ENCODE results near the gene CLPTM1L.

The CLPTM1L gene

GRCh38 chr5:1338196-1338490, 6.8 kb downstream of the CLPTM1L start:
- Histone ChIP-seq H3K18ac (ENCODE audit: low read depth in 1 of 2, low read length in 2 of 2) (no peak overlapping the region), H2AFZ (ENCODE audit: low read depth, low read length) (no peak overlapping the region), H3K9ac (ENCODE audit: low read length) (no peak overlapping the region), H2BK12ac (ENCODE audit: low read length in 2 of 2) (no peak overlapping the region), H4K8ac (ENCODE audit: low read length) (no peak overlapping the region), H2BK5ac (ENCODE audit: low read depth, low read length, poor library complexity, severe bottlenecking) (no peak overlapping the region), H3K4me3 (ENCODE audit: insufficient read depth in 1 of 2, low read depth in 1 of 2, low read length in 2 of 2) (no peak overlapping the region), H3K27me3 (ENCODE audit: control insufficient read depth in 1 of 2, insufficient read depth in 1 of 2, low read length in 2 of 2) (no peaks in the 10 kb centered on the region), H3K4me1 (ENCODE audit: control insufficient read depth, insufficient read depth, low read depth, low read length) (peaks cover 10% of the 10 kb centered on the region), H3K23ac (ENCODE audit: low read length in 2 of 2) (no peak overlapping the region), H4K91ac (ENCODE audit: low read length) (no peak overlapping the region), H2BK120ac (ENCODE audit: low read depth, low read length) (no peak overlapping the region), H3K36me3 (ENCODE audit: control insufficient read depth in 1 of 2, insufficient read depth in 2 of 2, low read depth in 1 of 2, low read length in 2 of 2) (peaks cover 88% of the 10 kb centered on the region in 2 experiments), H3K14ac (ENCODE audit: low read length in 2 of 2) (no peak overlapping the region), H2BK15ac (ENCODE audit: low read depth, poor library complexity, severe bottlenecking) (no peak overlapping the region), H3K9me3 (ENCODE audit: control insufficient read depth, low read length) (no peaks in the 10 kb centered on the region), H3K27ac (ENCODE audit: low read length, poor library complexity, severe bottlenecking) (no peak overlapping the region), H2AK5ac (ENCODE audit: low read length, severe bottlenecking) (no peak overlapping the region), H3K79me1 (replicated peaks; ENCODE audit: low read length, poor library complexity, severe bottlenecking) (peaks cover 68% of the 10 kb centered on the region), H3K4me2 (ENCODE audit: low read length, poor library complexity, severe bottlenecking) (no peak overlapping the region), H3K4ac (ENCODE audit: low read depth in 1 of 2, low read length in 2 of 2) (no peak overlapping the region)
- WGBS = 89% methylated on average over 10 of the region's 12 CpGs
- DNase-seq = no peak

GRCh38 chr5:1337489-1338195, 7.3 kb downstream of the CLPTM1L start:
- Histone ChIP-seq H3K9me3 (ENCODE audit: control insufficient read depth, low read length) (no peaks in the 10 kb centered on the region), H4K91ac (ENCODE audit: low read length) (no peak overlapping the region), H3K79me1 (replicated peaks; ENCODE audit: low read length, poor library complexity, severe bottlenecking) (peaks cover 67% of the 10 kb centered on the region), H3K4ac (ENCODE audit: low read depth in 1 of 2, low read length in 2 of 2) (no peak overlapping the region), H4K8ac (ENCODE audit: low read length) (no peak overlapping the region), H3K9ac (ENCODE audit: low read length) (no peak overlapping the region), H2BK15ac (ENCODE audit: low read depth, poor library complexity, severe bottlenecking) (no peak overlapping the region), H3K18ac (ENCODE audit: low read depth in 1 of 2, low read length in 2 of 2) (no peak overlapping the region), H3K23ac (ENCODE audit: low read length in 2 of 2) (no peak overlapping the region), H3K4me3 (ENCODE audit: insufficient read depth in 1 of 2, low read depth in 1 of 2, low read length in 2 of 2) (no peak overlapping the region), H2AFZ (ENCODE audit: low read depth, low read length) (no peak overlapping the region), H3K36me3 (ENCODE audit: control insufficient read depth in 1 of 2, insufficient read depth in 2 of 2, low read depth in 1 of 2, low read length in 2 of 2) (peaks cover 86 to 89% of the 10 kb centered on the region in 2 experiments), H3K14ac (ENCODE audit: low read length in 2 of 2) (no peak overlapping the region), H3K27ac (ENCODE audit: low read length, poor library complexity, severe bottlenecking) (no peak overlapping the region), H2BK5ac (ENCODE audit: low read depth, low read length, poor library complexity, severe bottlenecking) (no peak overlapping the region), H3K4me1 (ENCODE audit: control insufficient read depth, insufficient read depth, low read depth, low read length) (peaks cover 9% of the 10 kb centered on the region), H3K27me3 (ENCODE audit: control insufficient read depth in 1 of 2, insufficient read depth in 1 of 2, low read length in 2 of 2) (no peaks in the 10 kb centered on the region), H3K4me2 (ENCODE audit: low read length, poor library complexity, severe bottlenecking) (no peak overlapping the region), H2AK5ac (ENCODE audit: low read length, severe bottlenecking) (no peak overlapping the region), H2BK12ac (ENCODE audit: low read length in 2 of 2) (no peak overlapping the region), H2BK120ac (ENCODE audit: low read depth, low read length) (no peak overlapping the region)
- 97% methylated on average over 22 of the region's 22 CpGs for WGBS
- DNase-seq = no peak

GRCh38 chr5:1336749-1337488, 8.0 kb downstream of the CLPTM1L start:
- no peak overlapping the region for H3K27ac ChIP-seq (ENCODE audit: low read length, poor library complexity, severe bottlenecking)
- H3K23ac ChIP-seq (ENCODE audit: low read length in 2 of 2) = no peak overlapping the region
- H2BK120ac ChIP-seq (ENCODE audit: low read depth, low read length) = no peak overlapping the region
- H2BK12ac ChIP-seq (ENCODE audit: low read length in 2 of 2) = no peak overlapping the region
- no peak overlapping the region for H4K8ac ChIP-seq (ENCODE audit: low read length)
- H3K4me2 ChIP-seq (ENCODE audit: low read length, poor library complexity, severe bottlenecking) = no peak overlapping the region
- DNase-seq = no peak
- no peak overlapping the region for H3K9ac ChIP-seq (ENCODE audit: low read length)
- no peak overlapping the region for H2BK15ac ChIP-seq (ENCODE audit: low read depth, poor library complexity, severe bottlenecking)
- no peaks in the 10 kb centered on the region for H3K9me3 ChIP-seq (ENCODE audit: control insufficient read depth, low read length)
- no peak overlapping the region for H3K14ac ChIP-seq (ENCODE audit: low read length in 2 of 2)
- H3K4me3 ChIP-seq (ENCODE audit: insufficient read depth in 1 of 2, low read depth in 1 of 2, low read length in 2 of 2) = no peak overlapping the region
- no peak overlapping the region for H2BK5ac ChIP-seq (ENCODE audit: low read depth, low read length, poor library complexity, severe bottlenecking)
- no peak overlapping the region for H3K4ac ChIP-seq (ENCODE audit: low read depth in 1 of 2, low read length in 2 of 2)
- no peak overlapping the region for H2AFZ ChIP-seq (ENCODE audit: low read depth, low read length)
- no peak overlapping the region for H3K18ac ChIP-seq (ENCODE audit: low read depth in 1 of 2, low read length in 2 of 2)
- H2AK5ac ChIP-seq (ENCODE audit: low read length, severe bottlenecking) = no peak overlapping the region
- H3K4me1 ChIP-seq (ENCODE audit: control insufficient read depth, insufficient read depth, low read depth, low read length) = peaks cover 5% of the 10 kb centered on the region
- 79% methylated on average over 18 of the region's 22 CpGs for WGBS
- no peak overlapping the region for H4K91ac ChIP-seq (ENCODE audit: low read length)
- H3K27me3 ChIP-seq (ENCODE audit: control insufficient read depth in 1 of 2, insufficient read depth in 1 of 2, low read length in 2 of 2) = no peaks in the 10 kb centered on the region
- H3K36me3 ChIP-seq (ENCODE audit: control insufficient read depth in 1 of 2, insufficient read depth in 2 of 2, low read depth in 1 of 2, low read length in 2 of 2) = peaks cover 85 to 90% of the 10 kb centered on the region in 2 experiments
- H3K79me1 ChIP-seq (replicated peaks; ENCODE audit: low read length, poor library complexity, severe bottlenecking) = peaks cover 59% of the 10 kb centered on the region

- no peak overlapping the region for H3K18ac ChIP-seq (ENCODE audit: low read depth in 1 of 2, low read length in 2 of 2)
- no peak overlapping the region for H3K4ac ChIP-seq (ENCODE audit: low read depth in 1 of 2, low read length in 2 of 2)
- no peak overlapping the region for H2BK5ac ChIP-seq (ENCODE audit: low read depth, low read length, poor library complexity, severe bottlenecking)
- H4K91ac ChIP-seq (ENCODE audit: low read length) = no peak overlapping the region
- WGBS = 96% methylated on average over 14 of the region's 14 CpGs
- no peak overlapping the region for H2BK120ac ChIP-seq (ENCODE audit: low read depth, low read length)
- no peak overlapping the region for H3K14ac ChIP-seq (ENCODE audit: low read length in 2 of 2)
- peaks cover 5% of the 10 kb centered on the region for H3K4me1 ChIP-seq (ENCODE audit: control insufficient read depth, insufficient read depth, low read depth, low read length)
- H2AK5ac ChIP-seq (ENCODE audit: low read length, severe bottlenecking) = no peak overlapping the region
- no peak overlapping the region for H2BK12ac ChIP-seq (ENCODE audit: low read length in 2 of 2)
- no peak overlapping the region for H2AFZ ChIP-seq (ENCODE audit: low read depth, low read length)
- no peaks in the 10 kb centered on the region for H3K9me3 ChIP-seq (ENCODE audit: control insufficient read depth, low read length)
- no peak overlapping the region for H3K4me3 ChIP-seq (ENCODE audit: insufficient read depth in 1 of 2, low read depth in 1 of 2, low read length in 2 of 2)
- no peak overlapping the region for H2BK15ac ChIP-seq (ENCODE audit: low read depth, poor library complexity, severe bottlenecking)
- H3K79me1 ChIP-seq (replicated peaks; ENCODE audit: low read length, poor library complexity, severe bottlenecking) = peaks cover 52% of the 10 kb centered on the region
- peaks cover 85 to 90% of the 10 kb centered on the region in 2 experiments for H3K36me3 ChIP-seq (ENCODE audit: control insufficient read depth in 1 of 2, insufficient read depth in 2 of 2, low read depth in 1 of 2, low read length in 2 of 2)
- H3K4me2 ChIP-seq (ENCODE audit: low read length, poor library complexity, severe bottlenecking) = no peak overlapping the region
- H3K23ac ChIP-seq (ENCODE audit: low read length in 2 of 2) = no peak overlapping the region
- DNase-seq = no peak
- no peak overlapping the region for H4K8ac ChIP-seq (ENCODE audit: low read length)
- no peak overlapping the region for H3K27ac ChIP-seq (ENCODE audit: low read length, poor library complexity, severe bottlenecking)
- no peaks in the 10 kb centered on the region for H3K27me3 ChIP-seq (ENCODE audit: control insufficient read depth in 1 of 2, insufficient read depth in 1 of 2, low read length in 2 of 2)
- H3K9ac ChIP-seq (ENCODE audit: low read length) = no peak overlapping the region
These were observed 8.8 kb downstream of the CLPTM1L start for GRCh38 chr5:1336106-1336561.

Data from mesenchymal stem cell (in vitro differentiated cells and primary cell).